Measurements from ENCODE around the gene HAVCR1. TPM values are rescaled to one million over a fixed set of nuclear protein-coding genes. Genes with fewer than 3 reads are reported as not detected.
"Not testable (repeated sequence)": the region's sequence is repeated elsewhere in the genome, so short reads cannot be mapped to it uniquely, and the experiment has no call there.

Gene HAVCR1
- total RNA-seq, 3 donors from 2014 or later: 0.44 to 2.9 TPM; not detected in 1

GRCh38 chr5:157020511-157021222, 38.2 kb downstream of the HAVCR1 start:
- Histone ChIP-seq H3K36me3 (no peaks in the 10 kb centered on the region), H3K27me3 (no peaks in the 10 kb centered on the region), H3K27ac (no peak overlapping the region), H3K4me3 (no peak overlapping the region), H3K9me3 (peaks cover 0 to 12% of the 10 kb centered on the region in 2 donors), H3K4me1 (no peaks in the 10 kb centered on the region)
- DNase-seq (ENCODE audit: low spot score in 2 of 2): no peak
- TF ChIP-seq POLR2A (IDR thresholded peaks at IDR 0.05) (no peak), CTCF (IDR thresholded peaks at IDR 0.05) (no peak), POLR2AphosphoS5 (IDR thresholded peaks at IDR 0.05) (no peak)
- intact Hi-C loops (cut with DNase I; ENCODE audit: low total_unique reads): no loop called here

DNA sequence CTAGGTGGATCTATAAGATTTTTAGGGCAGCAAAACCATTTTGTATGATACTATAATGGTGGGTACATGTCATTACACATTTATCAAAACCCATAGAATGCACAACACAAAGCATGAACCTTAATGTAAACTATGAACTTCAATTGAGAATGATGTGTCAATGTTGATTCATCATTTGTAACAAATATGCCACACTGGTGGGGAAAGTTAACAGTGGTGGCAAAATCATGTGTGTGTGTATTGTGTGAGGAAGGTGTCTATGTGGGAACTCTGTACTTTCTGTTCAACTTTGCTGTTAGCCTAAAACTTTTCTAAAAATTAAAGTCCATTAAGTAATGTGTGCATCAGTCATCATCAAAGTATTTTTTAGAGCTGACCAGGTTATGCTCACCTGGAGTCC, 38.9 kb downstream of the HAVCR1 start:
- Histone ChIP-seq H3K4me3 (no peak overlapping the region), H3K27ac (no peak overlapping the region), H3K4me1 (no peaks in the 10 kb centered on the region), H3K27me3 (no peaks in the 10 kb centered on the region), H3K36me3 (no peaks in the 10 kb centered on the region), H3K9me3 (peaks cover 0 to 12% of the 10 kb centered on the region in 2 donors)
- intact Hi-C loops (cut with DNase I; ENCODE audit: low total_unique reads): no loop called here
- TF ChIP-seq CTCF (IDR thresholded peaks at IDR 0.05) (no peak), POLR2AphosphoS5 (IDR thresholded peaks at IDR 0.05) (no peak)
- no peak for DNase-seq (ENCODE audit: low spot score in 2 of 2)

DNA sequence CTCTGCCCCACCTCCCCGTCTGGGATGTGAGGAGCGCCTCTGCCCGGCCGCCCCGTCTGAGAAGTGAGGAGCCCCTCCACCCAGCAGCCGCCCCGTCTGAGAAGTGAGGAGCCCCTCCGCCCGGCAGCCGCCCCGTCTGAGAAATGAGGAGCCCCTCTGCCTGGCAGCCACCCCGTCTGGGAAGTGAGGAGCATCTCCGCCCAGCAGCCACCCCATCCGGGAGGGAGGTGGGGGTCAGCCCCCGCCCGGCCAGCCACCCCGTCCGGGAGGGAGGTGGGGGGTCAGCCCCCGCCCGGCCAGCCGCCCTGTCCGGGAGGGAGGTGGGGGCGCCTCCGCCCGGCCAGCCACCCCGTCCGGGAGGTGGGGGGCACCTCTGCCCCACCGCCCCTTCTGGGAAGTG, 44.8 kb downstream of the HAVCR1 start:
- H3K4me1 ChIP-seq; H3K27me3 ChIP-seq; H3K4me3 ChIP-seq; DNase-seq (ENCODE audit: low spot score in 2 of 2); H3K27ac ChIP-seq; H3K36me3 ChIP-seq; intact Hi-C loops (cut with DNase I; ENCODE audit: low total_unique reads): not testable (repeated sequence)
- peaks cover 6 to 12% of the 10 kb centered on the region in 2 donors for H3K9me3 ChIP-seq

DNA sequence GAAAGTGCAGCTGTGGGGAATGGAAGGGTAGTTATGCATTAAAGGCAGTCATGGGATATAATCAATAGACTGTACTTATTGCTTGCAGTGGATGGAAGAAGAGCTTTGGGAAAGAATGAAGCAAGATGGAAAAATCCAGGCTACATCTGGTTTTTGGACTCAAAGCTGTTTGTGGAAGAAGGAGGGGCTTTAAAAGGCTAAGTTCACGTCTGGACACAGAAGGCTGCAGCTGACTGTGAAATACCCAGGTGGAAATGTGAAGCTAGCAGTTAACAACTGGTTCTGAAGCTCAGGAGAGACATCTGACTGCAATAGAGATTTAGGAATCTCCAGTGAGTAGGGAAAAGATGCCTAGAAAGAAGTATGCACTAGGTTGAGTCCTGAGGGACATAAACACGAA, 52.7 kb downstream of the HAVCR1 start:
- no peaks in the 10 kb centered on the region for H3K36me3 ChIP-seq
- intact Hi-C loops (cut with DNase I; ENCODE audit: low total_unique reads): no loop called here
- TF ChIP-seq POLR2A (IDR thresholded peaks at IDR 0.05): no peak
- DNase-seq (ENCODE audit: low spot score in 2 of 2): no peak
- H3K4me1 ChIP-seq: no peaks in the 10 kb centered on the region
- no peak overlapping the region for H3K27ac ChIP-seq
- H3K4me3 ChIP-seq: no peak overlapping the region
- H3K9me3 ChIP-seq: peaks cover 4 to 8% of the 10 kb centered on the region in 2 donors
- H3K27me3 ChIP-seq: no peaks in the 10 kb centered on the region

- DNase-seq (ENCODE audit: low spot score in 2 of 2): no peak
- H3K4me1 ChIP-seq: no peaks in the 10 kb centered on the region
- intact Hi-C loops (cut with DNase I; ENCODE audit: low total_unique reads): no loop called here
- peaks cover 4 to 18% of the 10 kb centered on the region in 2 donors for H3K9me3 ChIP-seq
- H3K27ac ChIP-seq: no peak overlapping the region
- no peak overlapping the region for H3K4me3 ChIP-seq
- TF ChIP-seq POLR2AphosphoS5 (IDR thresholded peaks at IDR 0.05) (no peak), CTCF (IDR thresholded peaks at IDR 0.05) (no peak), POLR2A (IDR thresholded peaks at IDR 0.05) (no peak)
- H3K27me3 ChIP-seq: no peaks in the 10 kb centered on the region
- H3K36me3 ChIP-seq: no peaks in the 10 kb centered on the region
Measured at GRCh38 chr5:157004893-157005551, 53.9 kb downstream of the HAVCR1 start.

- no peak for DNase-seq (ENCODE audit: low spot score in 2 of 2)
- intact Hi-C loops (cut with DNase I; ENCODE audit: low total_unique reads): no loop called here
- TF ChIP-seq POLR2AphosphoS5 (IDR thresholded peaks at IDR 0.05) (no peak), CTCF (IDR thresholded peaks at IDR 0.05) (no peak), POLR2A (IDR thresholded peaks at IDR 0.05) (no peak)
Measured at GRCh38 chr5:156991714-156992113, 67.2 kb downstream of the HAVCR1 start.

More at GRCh38 chr5:156991714-156992113, 67.2 kb downstream of the HAVCR1 start:
- H3K27me3 ChIP-seq: no peaks in the 10 kb centered on the region
- no peaks in the 10 kb centered on the region for H3K4me1 ChIP-seq
- no peaks in the 10 kb centered on the region for H3K36me3 ChIP-seq
- no peaks in the 10 kb centered on the region for H3K9me3 ChIP-seq
- H3K4me3 ChIP-seq: no peak overlapping the region
- H3K27ac ChIP-seq: no peak overlapping the region
